Measurements from ENCODE around the gene PLS3.

The PLS3 gene

GRCh38 chrX:115589419-115589818, 28.4 kb downstream of the PLS3 start:
- DNase-seq = no peak
- Mint-ChIP-seq H3K36me3 (ENCODE audit: low read depth) (peaks cover 14% of the 10 kb centered on the region), H3K27me3 (ENCODE audit: low read depth, poor library complexity) (no peaks in the 10 kb centered on the region), H3K9me3 (no peaks in the 10 kb centered on the region), H3K4me3 (no peak overlapping the region), H3K4me1 (peaks cover 19% of the 10 kb centered on the region), H3K27ac (no peak overlapping the region)
- TF ChIP-seq, protein P1, sequence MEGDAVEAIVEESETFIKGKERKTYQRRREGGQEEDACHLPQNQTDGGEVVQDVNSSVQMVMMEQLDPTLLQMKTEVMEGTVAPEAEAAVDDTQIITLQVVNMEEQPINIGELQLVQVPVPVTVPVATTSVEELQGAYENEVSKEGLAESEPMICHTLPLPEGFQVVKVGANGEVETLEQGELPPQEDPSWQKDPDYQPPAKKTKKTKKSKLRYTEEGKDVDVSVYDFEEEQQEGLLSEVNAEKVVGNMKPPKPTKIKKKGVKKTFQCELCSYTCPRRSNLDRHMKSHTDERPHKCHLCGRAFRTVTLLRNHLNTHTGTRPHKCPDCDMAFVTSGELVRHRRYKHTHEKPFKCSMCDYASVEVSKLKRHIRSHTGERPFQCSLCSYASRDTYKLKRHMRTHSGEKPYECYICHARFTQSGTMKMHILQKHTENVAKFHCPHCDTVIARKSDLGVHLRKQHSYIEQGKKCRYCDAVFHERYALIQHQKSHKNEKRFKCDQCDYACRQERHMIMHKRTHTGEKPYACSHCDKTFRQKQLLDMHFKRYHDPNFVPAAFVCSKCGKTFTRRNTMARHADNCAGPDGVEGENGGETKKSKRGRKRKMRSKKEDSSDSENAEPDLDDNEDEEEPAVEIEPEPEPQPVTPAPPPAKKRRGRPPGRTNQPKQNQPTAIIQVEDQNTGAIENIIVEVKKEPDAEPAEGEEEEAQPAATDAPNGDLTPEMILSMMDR (IDR thresholded peaks at IDR 0.05) = no peak

DNA sequence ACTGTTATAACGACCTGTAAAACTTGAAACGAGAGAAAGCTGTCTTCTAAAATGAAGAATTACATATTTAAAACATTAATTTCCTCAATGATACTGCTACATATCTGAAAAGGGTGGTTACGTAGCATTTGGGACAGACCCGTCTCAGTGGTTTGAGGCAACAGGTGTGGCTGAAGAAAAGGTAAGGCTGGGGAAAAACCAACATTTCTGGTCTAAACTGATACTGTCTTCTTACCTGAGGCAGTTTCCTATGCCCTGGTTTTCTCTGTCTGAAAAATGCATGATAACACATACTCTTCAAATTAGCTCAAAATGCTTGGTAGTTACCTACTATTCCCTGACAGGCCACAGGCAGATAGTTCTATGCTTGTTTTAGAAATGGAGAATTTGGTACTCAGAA, 30.4 kb downstream of the PLS3 start:
- Mint-ChIP-seq H3K4me3 (no peak overlapping the region), H3K27ac (no peak overlapping the region), H3K4me1 (peaks cover 18% of the 10 kb centered on the region), H3K36me3 (ENCODE audit: low read depth) (peaks cover 27% of the 10 kb centered on the region), H3K9me3 (no peaks in the 10 kb centered on the region), H3K27me3 (ENCODE audit: low read depth, poor library complexity) (no peaks in the 10 kb centered on the region)
- DNase-seq = no peak
- TF ChIP-seq, protein P1 (IDR thresholded peaks at IDR 0.05) = no peak

DNA sequence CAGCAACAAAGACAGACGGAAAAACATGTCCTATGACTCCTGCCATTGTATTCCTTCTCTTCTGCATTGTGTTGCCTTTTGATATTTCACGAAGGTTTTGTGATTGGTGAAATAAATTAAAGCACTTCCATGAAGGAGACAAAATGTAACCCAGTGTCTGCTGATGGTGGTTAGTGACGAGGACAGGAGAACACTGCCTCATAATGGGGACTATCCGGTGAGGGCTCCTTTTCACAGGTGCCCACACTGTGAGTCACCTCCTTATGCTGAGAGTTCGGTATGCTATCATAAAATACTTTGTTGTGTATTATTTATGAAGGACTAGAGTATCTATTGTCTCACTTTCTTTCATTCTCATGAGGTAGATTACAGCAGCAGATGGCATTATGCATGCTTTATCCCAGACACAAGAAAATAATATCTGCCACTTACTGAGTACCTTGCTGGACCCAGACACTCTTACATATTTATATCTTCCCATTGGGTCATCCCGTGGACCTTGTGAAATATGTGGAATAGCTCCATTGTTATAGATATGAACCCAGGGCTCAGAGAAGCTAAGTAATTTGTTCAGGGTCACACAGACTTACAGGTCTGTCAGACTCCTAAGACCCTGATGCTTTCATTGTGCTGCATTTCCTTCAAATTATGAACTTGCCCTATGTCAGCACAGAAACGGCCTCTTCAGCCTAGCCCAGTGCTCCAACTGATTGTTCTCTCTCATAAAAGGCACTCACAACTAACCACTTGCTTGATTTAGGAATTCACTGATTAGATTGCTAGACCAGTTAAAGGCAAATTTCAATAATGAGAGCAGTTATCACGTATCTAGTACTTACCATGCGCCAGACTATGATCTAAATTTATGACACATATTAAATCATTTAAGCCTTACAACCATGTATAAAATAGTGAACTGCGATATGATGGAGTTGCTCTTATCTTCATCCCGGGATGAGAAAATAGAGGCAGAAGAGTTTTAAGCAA, 31.2 kb downstream of the PLS3 start:
- no peak for DNase-seq
- Mint-ChIP-seq H3K9me3 (no peaks in the 10 kb centered on the region), H3K27me3 (ENCODE audit: low read depth, poor library complexity) (no peaks in the 10 kb centered on the region), H3K4me1 (peaks cover 18% of the 10 kb centered on the region), H3K27ac (peak overlapping the region; percentile 34), H3K36me3 (ENCODE audit: low read depth) (peaks cover 28% of the 10 kb centered on the region), H3K4me3 (no peak overlapping the region)
- TF ChIP-seq, protein P1 (IDR thresholded peaks at IDR 0.05) = no peak

GRCh38 chrX:115592997-115593734, 32.2 kb downstream of the PLS3 start:
- Mint-ChIP-seq H3K4me1 (peaks cover 18% of the 10 kb centered on the region), H3K4me3 (no peak overlapping the region), H3K27ac (peak overlapping the region; percentile 34), H3K36me3 (ENCODE audit: low read depth) (peaks cover 28% of the 10 kb centered on the region), H3K27me3 (ENCODE audit: low read depth, poor library complexity) (no peaks in the 10 kb centered on the region), H3K9me3 (no peaks in the 10 kb centered on the region)
- DNase-seq = no peak
- TF ChIP-seq, protein P1 (IDR thresholded peaks at IDR 0.05) = no peak

- no peaks in the 10 kb centered on the region for H3K27me3 Mint-ChIP-seq (ENCODE audit: low read depth, poor library complexity)
- no peak overlapping the region for H3K27ac Mint-ChIP-seq
- H3K4me3 Mint-ChIP-seq = no peak overlapping the region
- DNase-seq = no peak
- H3K36me3 Mint-ChIP-seq (ENCODE audit: low read depth) = peaks cover 18% of the 10 kb centered on the region
- no peaks in the 10 kb centered on the region for H3K9me3 Mint-ChIP-seq
- TF ChIP-seq, protein P1 (IDR thresholded peaks at IDR 0.05) = no peak
- peaks cover 18% of the 10 kb centered on the region for H3K4me1 Mint-ChIP-seq
These were observed 34.1 kb downstream of the PLS3 start for GRCh38 chrX:115595049-115595448.

All from nephron progenitor cell (in vitro differentiated cells).